ENCODE measurements around the gene H6PD.
A peak's percentile ranks its signal among the peaks of the same experiment; 100 is the strongest.

H6PD gene

DNA sequence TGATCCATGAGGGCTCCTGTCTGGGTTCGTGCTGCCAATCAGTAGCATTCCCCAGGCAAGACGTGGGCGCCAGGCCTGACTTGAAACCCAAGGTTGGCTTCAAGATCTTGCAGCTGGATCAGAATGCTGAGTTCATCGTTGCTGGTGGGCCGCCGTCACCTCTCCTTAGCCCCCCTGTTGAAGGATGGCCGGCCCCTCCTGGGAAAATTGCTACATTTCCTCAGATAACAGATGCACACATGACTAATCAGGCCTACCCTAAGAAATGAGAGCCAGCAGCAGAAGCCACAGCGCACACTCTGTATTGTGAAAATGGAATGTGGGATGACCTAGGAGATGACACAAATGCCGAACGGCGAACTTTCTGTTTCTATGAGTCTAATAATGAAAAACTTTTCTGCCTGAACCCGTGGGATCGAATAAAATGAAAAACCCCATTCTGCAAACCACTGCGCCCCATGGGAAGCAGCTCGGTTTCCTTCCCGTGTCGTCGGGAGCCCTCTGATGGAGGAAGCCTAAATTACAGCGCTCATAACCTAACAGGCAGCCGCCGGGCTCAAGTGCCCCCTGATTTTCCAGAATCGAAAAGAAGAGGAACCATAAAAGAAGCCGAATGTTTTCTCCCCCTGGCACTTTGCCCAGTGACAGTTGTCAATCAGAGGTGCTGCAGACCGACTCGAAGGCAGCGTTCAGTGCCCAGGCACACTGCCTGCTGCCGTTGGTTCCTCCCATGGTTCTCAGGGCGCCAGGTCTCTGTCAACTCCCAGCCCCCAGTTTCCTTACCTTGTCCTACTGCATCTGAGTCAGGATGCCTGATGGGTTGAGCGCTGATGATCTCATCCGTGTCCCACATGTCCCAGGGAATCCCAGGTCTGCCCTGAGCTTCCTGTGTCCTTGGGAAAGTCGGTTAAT lies 38.2 kb upstream of the H6PD start:
- H3K9ac ChIP-seq (ENCODE audit: low read length) = no peak overlapping the region
- no peaks in the 10 kb centered on the region for H4K20me1 ChIP-seq (ENCODE audit: low read depth, low read length)
- H3K27me3 ChIP-seq (ENCODE audit: low read length) = no peaks in the 10 kb centered on the region
- no peaks in the 10 kb centered on the region for H3K79me2 ChIP-seq (ENCODE audit: insufficient read depth, low read length)
- H3K4me3 ChIP-seq (ENCODE audit: insufficient read depth, low read length, poor library complexity, severe bottlenecking) = no peak overlapping the region
- H3K9me3 ChIP-seq (ENCODE audit: insufficient read depth, low read length) = no peaks in the 10 kb centered on the region
- H3K4me2 ChIP-seq (ENCODE audit: low read depth, low read length, poor library complexity, severe bottlenecking) = no peak overlapping the region
- TF ChIP-seq, protein P1, sequence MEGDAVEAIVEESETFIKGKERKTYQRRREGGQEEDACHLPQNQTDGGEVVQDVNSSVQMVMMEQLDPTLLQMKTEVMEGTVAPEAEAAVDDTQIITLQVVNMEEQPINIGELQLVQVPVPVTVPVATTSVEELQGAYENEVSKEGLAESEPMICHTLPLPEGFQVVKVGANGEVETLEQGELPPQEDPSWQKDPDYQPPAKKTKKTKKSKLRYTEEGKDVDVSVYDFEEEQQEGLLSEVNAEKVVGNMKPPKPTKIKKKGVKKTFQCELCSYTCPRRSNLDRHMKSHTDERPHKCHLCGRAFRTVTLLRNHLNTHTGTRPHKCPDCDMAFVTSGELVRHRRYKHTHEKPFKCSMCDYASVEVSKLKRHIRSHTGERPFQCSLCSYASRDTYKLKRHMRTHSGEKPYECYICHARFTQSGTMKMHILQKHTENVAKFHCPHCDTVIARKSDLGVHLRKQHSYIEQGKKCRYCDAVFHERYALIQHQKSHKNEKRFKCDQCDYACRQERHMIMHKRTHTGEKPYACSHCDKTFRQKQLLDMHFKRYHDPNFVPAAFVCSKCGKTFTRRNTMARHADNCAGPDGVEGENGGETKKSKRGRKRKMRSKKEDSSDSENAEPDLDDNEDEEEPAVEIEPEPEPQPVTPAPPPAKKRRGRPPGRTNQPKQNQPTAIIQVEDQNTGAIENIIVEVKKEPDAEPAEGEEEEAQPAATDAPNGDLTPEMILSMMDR (IDR thresholded peaks at IDR 0.05; ENCODE audit: insufficient read depth, low read length, poor library complexity, severe bottlenecking) = peak; percentile 66
- no peak for TF ChIP-seq EZH2phosphoT487 (conservative IDR thresholded peaks at IDR 0.05; ENCODE audit: low read length)
- H3K36me3 ChIP-seq (ENCODE audit: low read length) = no peaks in the 10 kb centered on the region
- no peak overlapping the region for H3K27ac ChIP-seq (ENCODE audit: low read depth, low read length)
- no peaks in the 10 kb centered on the region for H3F3A ChIP-seq (ENCODE audit: insufficient read depth)
- H3K9me2 ChIP-seq (replicated peaks; ENCODE audit: insufficient read depth, low read length) = no peaks in the 10 kb centered on the region
- no peak overlapping the region for H2AFZ ChIP-seq (ENCODE audit: low read depth, low read length, severe bottlenecking)

DNA sequence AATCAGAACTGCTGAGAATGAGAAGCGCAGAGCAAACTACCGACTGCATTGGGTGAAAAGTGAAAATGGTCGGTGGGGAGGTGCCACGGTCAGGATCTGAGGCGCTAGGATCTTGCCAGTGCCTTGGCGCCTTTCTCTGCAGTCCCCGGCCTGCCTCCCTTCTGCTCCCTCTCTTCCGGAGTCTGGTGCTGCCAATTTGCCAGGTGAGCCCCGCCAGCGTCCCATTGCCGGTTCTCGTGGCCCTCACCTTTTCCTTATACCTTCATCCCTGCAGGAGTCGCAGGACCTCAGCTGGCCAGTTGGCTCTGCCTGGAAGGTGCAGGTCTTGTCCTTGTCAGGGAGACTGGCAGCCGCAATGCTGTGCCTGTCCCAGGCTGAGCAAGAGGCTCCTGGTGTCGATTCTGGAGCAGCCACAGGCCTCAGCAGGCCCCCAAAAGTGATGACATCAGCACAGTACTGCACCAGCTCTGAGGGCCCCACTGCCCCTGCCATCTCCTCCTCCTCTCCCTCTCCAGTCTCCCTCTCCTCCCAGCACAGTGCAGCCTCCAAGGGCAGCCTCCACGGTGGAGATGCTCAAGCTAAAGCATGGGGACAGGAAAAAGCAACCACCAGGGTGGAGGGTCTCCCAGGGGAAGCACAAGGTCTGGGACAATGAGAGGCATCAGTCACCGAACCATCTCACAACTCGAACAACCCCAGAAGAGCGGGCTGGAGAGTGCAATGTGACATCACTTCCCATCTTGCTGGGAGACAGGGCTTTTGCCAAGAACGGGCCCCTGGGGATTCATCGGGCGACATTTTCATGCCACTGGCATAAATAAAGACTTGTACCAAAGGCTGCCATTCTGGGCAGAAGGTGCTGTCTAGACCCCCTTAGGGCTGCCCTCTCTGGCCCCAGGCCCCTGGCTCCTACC lies 37.1 kb upstream of the H6PD start:
- Histone ChIP-seq H3F3A (ENCODE audit: insufficient read depth) (no peaks in the 10 kb centered on the region), H3K4me2 (ENCODE audit: low read depth, low read length, poor library complexity, severe bottlenecking) (no peak overlapping the region), H3K36me3 (ENCODE audit: low read length) (no peaks in the 10 kb centered on the region), H3K27ac (ENCODE audit: low read depth, low read length) (no peak overlapping the region), H4K20me1 (ENCODE audit: low read depth, low read length) (no peaks in the 10 kb centered on the region), H3K9me3 (ENCODE audit: insufficient read depth, low read length) (no peaks in the 10 kb centered on the region), H3K79me2 (ENCODE audit: insufficient read depth, low read length) (no peaks in the 10 kb centered on the region), H3K4me3 (ENCODE audit: insufficient read depth, low read length, poor library complexity, severe bottlenecking) (no peak overlapping the region), H3K9ac (ENCODE audit: low read length) (no peak overlapping the region), H2AFZ (ENCODE audit: low read depth, low read length, severe bottlenecking) (no peak overlapping the region), H3K9me2 (replicated peaks; ENCODE audit: insufficient read depth, low read length) (no peaks in the 10 kb centered on the region), H3K27me3 (ENCODE audit: low read length) (no peaks in the 10 kb centered on the region)
- TF ChIP-seq EZH2phosphoT487 (conservative IDR thresholded peaks at IDR 0.05; ENCODE audit: low read length) = no peak
- TF ChIP-seq, protein P1 (IDR thresholded peaks at IDR 0.05; ENCODE audit: insufficient read depth, low read length, poor library complexity, severe bottlenecking) = no peak

DNA sequence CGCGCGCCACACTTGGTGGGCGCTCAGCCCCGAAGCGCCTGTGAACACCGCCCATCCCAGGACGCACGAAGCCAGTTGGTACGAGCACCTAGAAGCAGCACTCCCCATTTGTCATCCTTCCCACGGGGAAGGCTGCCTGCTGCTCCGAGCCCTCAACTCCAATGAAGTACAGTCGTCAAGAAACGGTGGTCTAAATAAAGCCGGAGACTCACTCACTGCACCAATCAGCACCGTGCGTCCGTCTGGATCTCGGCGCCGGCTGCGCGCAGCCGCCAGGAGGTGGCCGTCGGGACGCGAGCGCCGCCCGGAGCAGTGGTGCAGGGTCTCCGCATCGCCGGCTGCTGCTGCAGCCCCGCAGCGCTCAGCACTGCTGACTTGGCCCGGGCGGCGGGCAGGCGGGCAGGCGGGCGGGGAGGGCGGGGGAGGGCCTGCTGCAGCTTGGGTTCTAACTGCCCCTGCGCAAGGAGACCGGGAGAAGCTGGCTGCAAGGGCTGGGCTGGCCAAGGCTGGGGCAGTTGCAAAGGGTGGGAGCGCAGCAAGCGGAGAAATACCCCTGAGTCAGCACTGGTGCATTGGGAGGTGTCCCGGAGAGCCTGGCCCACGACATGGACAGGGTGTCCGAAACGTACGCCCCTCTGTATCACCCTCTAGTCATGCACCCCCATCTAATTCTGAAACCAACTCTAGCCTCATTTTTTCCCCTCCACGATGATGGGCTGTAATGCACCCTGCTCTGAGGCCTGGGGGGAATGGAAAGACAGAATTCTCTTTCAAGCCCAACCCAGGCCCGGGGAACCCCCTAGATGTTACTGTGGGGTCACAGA lies 35.8 kb upstream of the H6PD start:
- Histone ChIP-seq H2AFZ (ENCODE audit: low read depth, low read length, severe bottlenecking) (no peak overlapping the region), H3K36me3 (ENCODE audit: low read length) (no peaks in the 10 kb centered on the region), H3K4me2 (ENCODE audit: low read depth, low read length, poor library complexity, severe bottlenecking) (no peak overlapping the region), H3K27ac (ENCODE audit: low read depth, low read length) (no peak overlapping the region), H3K27me3 (ENCODE audit: low read length) (no peaks in the 10 kb centered on the region), H3K9me2 (replicated peaks; ENCODE audit: insufficient read depth, low read length) (no peaks in the 10 kb centered on the region), H3K9me3 (ENCODE audit: insufficient read depth, low read length) (no peaks in the 10 kb centered on the region), H3K79me2 (ENCODE audit: insufficient read depth, low read length) (no peaks in the 10 kb centered on the region), H3K9ac (ENCODE audit: low read length) (no peak overlapping the region), H4K20me1 (ENCODE audit: low read depth, low read length) (no peaks in the 10 kb centered on the region), H3K4me3 (ENCODE audit: insufficient read depth, low read length, poor library complexity, severe bottlenecking) (no peak overlapping the region), H3F3A (ENCODE audit: insufficient read depth) (no peaks in the 10 kb centered on the region)
- TF ChIP-seq EZH2phosphoT487 (conservative IDR thresholded peaks at IDR 0.05; ENCODE audit: low read length) = no peak
- TF ChIP-seq, protein P1 (IDR thresholded peaks at IDR 0.05; ENCODE audit: insufficient read depth, low read length, poor library complexity, severe bottlenecking) = no peak
